Measurements from ENCODE around the gene UHMK1. TPM values are rescaled to one million over a fixed set of nuclear protein-coding genes. Genes with fewer than 3 reads are reported as not detected.
A peak's percentile ranks its signal among the peaks of the same experiment; 100 is the strongest.
"Not testable (repeated sequence)": the region's sequence is repeated elsewhere in the genome, so short reads cannot be mapped to it uniquely, and the experiment has no call there.

The UHMK1 gene
- total RNA-seq, 2 donors from 2014 or later: 45.6 to 51.8 TPM

DNA sequence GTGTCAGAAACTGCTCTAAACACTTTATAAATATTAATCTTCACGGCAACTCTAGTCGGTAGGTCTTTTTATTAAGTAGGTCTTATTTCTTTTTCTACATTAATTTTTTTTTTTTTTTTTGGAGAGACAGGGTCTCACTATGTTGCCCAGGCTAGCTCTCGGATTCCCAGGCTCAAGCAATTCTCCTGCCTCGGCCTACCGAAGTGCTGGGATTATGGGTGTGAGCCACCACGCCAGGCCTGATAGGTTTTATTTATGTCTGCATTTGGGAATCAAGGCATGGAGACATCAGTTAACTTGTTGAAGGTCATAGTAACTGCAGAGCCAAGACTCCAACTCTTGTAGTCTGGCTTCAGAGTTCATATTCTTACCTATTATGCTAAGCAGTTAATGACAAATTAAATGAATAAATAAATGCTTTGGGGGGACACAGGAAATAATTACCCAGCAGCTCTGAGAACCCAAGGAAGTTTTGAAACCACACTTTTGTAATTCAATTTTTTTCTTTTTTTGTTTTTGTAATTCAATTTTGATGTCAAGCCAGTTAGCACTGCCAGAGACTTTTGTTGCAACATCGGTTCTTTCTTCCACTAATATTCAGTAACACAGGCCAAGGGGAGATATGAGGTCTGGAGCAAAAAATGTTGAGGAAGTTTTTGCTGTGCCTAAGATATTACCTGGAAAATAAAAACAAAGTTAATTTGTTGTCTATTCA is 54.5 kb downstream of the UHMK1 start:
- Mint-ChIP-seq H3K27ac (no peak overlapping the region), H3K9me3 (no peaks in the 10 kb centered on the region), H3K36me3 (no peaks in the 10 kb centered on the region)
- ATAC-seq: no peak
- no peak for DNase-seq (ENCODE audit: low spot score in 2 of 2)

DNA sequence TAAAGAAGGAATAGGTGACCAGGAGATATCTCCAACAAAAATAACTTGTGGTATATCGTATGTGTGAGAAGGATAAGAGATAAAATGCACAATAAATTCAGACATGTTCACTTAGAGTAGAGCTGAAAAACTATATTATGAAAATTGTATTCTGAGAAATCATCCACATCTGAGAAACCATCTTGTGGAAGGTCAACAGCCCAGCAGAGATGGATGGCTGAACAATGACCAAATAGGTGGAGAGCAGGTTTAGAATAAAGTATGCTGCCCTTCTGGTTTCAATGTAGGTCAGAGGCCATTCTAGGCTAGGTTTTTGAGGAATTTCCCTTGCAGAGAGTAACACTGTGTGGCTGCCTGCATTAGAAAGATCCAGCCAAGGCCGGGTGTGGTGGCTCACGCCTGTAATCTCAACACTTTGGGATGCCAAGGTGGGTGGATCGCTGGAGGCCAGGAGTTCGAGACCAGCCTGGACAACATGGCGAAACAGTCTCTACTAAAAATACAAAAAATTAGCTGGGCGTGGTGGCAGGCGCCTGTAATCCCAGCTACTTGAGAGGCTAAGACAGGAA is 55.1 kb downstream of the UHMK1 start:
- DNase-seq (ENCODE audit: low spot score in 2 of 2): no peak
- no peak for ATAC-seq
- Mint-ChIP-seq H3K36me3 (no peaks in the 10 kb centered on the region), H3K27ac (no peak overlapping the region), H3K9me3 (no peaks in the 10 kb centered on the region)

DNA sequence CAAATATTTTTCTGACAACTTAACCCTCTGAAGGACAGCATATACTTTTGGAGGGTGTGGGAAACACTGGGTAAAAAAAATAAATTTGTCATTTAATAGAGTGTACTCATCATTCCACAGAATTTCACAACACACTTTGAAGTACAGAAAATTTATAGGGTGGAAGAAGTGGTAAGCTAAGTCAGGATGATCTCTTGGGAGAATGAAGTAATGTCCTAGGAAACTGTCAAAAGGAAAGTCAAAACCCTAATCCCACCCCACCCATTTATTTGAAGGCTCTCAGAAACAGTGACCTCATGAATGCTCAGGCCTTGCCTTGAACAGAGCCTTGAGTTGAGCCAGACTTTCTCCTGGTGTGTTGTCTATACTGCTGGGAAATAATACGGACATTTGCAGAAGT is 56.6 kb downstream of the UHMK1 start:
- Mint-ChIP-seq H3K36me3 (no peaks in the 10 kb centered on the region), H3K27ac (no peak overlapping the region), H3K9me3 (no peaks in the 10 kb centered on the region)
- no peak for ATAC-seq
- no peak for DNase-seq (ENCODE audit: low spot score in 2 of 2)

DNA sequence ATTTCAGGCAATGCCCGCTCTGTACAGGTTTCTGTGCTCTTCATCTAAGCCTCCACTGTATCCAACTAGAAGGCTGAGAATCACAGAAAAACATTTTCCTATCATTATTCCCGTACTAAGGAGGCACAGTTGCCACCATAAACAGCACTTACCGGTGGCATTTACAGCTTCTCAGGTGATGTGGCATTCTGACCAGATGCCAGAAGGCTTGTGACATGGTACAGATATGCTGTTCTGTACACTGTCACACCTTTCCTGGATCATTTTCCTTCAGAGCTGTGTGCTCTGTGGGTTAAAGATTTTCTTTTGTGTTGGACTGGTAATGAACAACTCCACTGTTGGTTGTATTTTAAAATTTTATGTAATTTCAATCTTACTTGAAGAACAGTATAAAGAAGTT is 59.9 kb downstream of the UHMK1 start:
- no peak overlapping the region for H3K27ac Mint-ChIP-seq
- no peaks in the 10 kb centered on the region for H3K9me3 Mint-ChIP-seq
- ATAC-seq (no peak), DNase-seq (ENCODE audit: low spot score in 2 of 2) (no peak)
- peaks cover 0 to 7% of the 10 kb centered on the region in 2 donors for H3K36me3 Mint-ChIP-seq

DNA sequence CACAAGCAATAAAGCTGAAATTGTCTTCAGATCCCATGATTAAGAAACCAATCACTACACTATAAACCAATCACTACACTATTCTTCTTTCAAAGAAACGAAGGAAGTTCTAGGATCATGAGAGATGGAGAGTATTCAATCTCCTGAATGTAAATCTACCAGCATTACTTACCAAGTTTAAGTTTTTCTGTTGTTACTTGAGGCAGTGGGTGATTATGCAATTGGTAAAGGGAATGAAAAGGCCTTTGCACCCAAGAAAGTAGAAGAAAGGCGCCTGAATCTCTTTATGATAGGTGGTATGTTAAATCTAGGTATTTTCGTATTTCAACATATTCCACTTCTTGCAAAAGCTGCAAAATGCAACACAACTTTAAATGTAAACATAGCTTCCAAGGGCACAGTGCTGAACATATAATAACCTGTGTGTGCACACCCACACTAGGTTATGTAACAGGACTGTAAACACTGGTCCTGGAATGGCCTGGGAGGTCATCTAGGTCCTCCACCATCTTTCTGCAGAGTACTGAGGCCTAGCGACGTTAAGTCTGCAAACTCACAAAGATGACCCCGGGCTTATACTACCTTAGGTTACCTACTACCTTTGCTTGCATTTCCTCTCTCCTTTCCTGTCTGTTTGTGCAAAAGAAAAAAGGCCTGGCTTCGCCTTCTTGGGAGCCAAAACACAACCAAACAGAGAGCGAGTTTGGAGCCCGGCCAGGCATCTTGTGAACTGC is 62.9 kb downstream of the UHMK1 start:
- ATAC-seq (no peak), DNase-seq (ENCODE audit: low spot score in 2 of 2) (no peak)
- peak overlapping the region; percentile 84 to 91 for H3K27ac Mint-ChIP-seq
- no peaks in the 10 kb centered on the region for H3K9me3 Mint-ChIP-seq
- H3K36me3 Mint-ChIP-seq: peaks cover 0 to 9% of the 10 kb centered on the region in 2 donors

DNA sequence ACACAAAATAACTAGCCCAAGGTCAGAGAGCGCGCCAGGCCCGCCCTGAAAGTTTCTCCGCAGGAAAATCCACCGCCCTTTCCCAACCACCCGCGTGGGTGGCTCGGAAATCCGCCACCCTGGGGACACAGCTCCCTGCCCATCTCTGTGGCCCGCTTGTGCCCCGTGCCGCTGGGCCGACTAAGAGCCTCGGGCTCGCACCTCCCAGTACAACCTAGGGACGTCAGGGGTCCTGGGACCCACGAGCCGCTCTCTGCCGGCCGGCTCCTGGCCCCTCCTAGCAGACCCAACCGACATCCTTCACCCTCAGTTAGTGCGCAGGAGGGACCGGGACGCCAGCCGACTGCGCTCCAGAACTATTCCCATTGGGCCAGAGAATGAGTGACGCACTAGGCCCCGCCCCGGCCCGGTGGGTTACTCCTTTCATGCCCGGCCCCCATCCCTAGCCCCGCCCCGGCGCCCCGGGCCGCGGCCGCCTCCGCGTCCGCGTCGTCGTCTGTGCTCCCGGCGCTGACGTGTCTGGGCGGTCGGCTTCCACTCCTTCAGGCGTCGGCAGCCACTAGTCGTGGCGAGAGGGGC is 63.5 kb downstream of the UHMK1 start:
- no peaks in the 10 kb centered on the region for H3K9me3 Mint-ChIP-seq
- ATAC-seq: peak; percentile 93 to 97
- peak; percentile 97 for DNase-seq (ENCODE audit: low spot score in 2 of 2)
- peaks cover 0 to 9% of the 10 kb centered on the region in 2 donors for H3K36me3 Mint-ChIP-seq
- peak overlapping the region; percentile 84 to 91 for H3K27ac Mint-ChIP-seq

DNA sequence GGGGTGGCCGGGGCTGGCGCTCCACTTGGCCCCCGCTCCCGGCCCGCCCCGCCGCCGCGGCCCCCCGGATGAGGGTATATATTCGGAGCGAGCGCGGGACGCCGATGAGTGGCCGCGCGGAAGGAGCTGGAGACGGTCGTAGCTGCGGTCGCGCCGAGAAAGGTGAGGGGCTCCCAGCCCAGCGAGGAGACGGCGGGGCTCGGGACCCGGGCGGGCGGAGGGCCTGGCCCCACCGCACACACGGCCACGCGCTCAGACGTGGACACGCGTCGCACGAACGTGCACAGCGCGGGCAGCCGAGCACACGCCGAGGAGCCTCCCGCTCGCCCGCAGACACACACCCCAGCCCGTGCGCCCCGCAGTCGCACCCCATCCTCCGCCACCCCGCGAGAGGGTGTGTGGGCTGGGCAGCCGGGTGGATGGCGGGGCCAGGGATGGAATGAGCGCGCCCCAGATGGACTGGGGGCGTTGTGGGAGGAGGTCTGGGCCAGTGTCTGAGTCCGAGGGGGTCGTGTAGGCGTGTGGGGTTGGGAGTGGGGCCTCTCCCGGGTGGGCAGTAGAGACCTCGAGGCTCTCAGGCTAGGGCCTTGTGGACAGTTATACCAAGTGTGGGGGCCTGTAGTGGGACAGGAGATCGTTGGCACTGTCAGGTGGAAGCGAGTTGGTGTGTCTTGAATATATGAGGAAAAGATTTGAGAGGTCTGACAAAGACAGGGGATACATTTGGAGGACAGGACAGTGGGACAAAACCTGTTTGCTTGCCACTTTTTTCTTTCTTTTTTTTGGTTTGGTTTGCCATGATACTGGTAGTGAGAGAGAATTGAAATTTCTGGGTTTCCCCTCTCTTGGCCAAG is 64.2 kb downstream of the UHMK1 start, which contains the start of gene UAP1:
Gene UAP1, plus strand, starts transcription at position 107 of the 854 bp plus-strand sequence. CDS start 4,347 bp downstream, outside the sequence.
- H3K9me3 Mint-ChIP-seq: no peaks in the 10 kb centered on the region
- ATAC-seq (peak; percentile 46 to 47), DNase-seq (ENCODE audit: low spot score in 2 of 2) (no peak)
- H3K27ac Mint-ChIP-seq: peak within 1 kb of the TSS; percentile 84 to 91
- H3K36me3 Mint-ChIP-seq: peaks cover 0 to 12% of the 10 kb centered on the region in 2 donors

DNA sequence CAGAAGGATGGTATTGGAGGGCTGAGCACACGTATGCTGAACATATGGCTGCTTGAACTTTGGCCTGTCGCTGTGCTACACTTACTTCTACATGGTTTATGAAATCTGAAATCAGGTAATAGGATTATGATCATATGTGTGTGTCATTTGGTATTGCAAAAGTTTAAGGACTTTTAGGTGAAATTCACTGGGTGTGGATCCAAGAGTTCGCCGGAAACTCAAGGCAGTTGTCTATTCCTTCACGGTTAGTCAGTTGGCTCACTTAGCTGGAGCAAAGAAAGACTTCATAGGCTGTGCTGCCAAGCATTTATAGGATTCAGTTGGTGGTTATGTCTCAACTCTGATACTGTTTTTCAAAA is 64.8 kb downstream of the UHMK1 start:
- DNase-seq (ENCODE audit: low spot score in 2 of 2) (no peak), ATAC-seq (no peak)
- Mint-ChIP-seq H3K27ac (peak overlapping the region; percentile 51 to 91), H3K36me3 (peaks cover 0 to 17% of the 10 kb centered on the region in 2 donors), H3K9me3 (no peaks in the 10 kb centered on the region)

DNA sequence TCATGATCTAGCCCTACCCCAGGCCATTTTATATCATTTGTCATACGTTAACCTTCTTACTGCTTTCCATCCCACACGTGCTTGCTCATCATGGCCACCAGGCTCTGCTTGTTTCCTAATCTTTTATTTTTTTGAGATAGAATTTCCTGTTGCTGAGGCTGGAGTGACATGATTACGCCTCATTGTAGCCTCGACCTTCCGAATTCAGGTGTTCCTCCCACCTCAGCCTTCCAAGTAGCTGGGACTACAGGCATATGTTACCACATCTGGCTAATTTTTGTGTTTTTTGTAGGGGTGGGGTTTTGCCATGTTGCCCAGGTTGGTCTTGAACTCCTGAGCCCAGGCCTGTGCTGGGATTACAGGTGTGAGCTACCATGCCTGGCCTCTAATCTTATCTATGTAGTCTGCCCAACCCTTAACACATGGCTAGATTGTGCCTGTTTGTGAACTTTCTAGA is 67.2 kb downstream of the UHMK1 start:
- ATAC-seq (no peak), DNase-seq (ENCODE audit: low spot score in 2 of 2) (no peak)
- Mint-ChIP-seq H3K9me3 (no peaks in the 10 kb centered on the region), H3K27ac (no peak overlapping the region), H3K36me3 (peaks cover 7 to 31% of the 10 kb centered on the region in 2 donors)

DNA sequence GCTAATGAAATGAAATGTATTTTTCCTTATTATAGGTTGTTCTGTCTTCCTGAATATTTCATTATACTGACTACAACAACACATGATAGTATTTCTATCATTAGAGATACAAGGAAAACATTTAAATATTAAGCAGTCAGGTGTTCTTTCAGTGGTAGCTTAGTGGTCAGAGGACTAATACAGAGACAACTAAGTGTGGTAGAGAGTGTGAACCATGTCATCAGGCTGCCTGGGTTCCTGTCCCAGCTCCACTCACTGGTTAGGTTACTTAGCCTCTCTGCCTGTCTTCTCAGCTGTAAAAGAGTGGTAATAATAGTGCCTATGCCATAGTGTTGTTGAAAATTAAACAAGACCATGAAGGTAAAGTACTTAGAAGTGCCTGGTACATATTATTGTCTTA is 67.8 kb downstream of the UHMK1 start:
- DNase-seq (ENCODE audit: low spot score in 2 of 2) (no peak), ATAC-seq (no peak)
- Mint-ChIP-seq H3K36me3 (peaks cover 7 to 31% of the 10 kb centered on the region in 2 donors), H3K27ac (no peak overlapping the region), H3K9me3 (no peaks in the 10 kb centered on the region)

DNA sequence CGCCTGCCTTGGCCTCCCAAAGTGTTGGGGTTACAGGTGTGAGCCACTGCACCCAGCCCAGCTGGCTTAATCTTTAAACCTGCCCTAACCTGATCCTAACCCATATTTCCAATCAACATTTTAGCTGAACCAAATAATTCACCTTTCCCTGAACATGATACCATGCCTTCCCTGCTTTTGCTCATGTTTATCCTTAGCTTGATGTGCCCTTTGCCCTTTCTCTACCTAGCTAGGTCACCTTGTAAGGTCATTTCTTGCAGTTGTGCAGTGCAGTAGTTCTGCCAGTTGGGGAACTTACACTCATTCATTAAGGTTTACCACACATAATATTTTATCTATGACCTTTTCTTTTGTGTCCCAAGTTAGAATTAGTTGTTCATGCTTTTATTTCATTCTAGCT is 69.3 kb downstream of the UHMK1 start:
- peaks cover 7 to 31% of the 10 kb centered on the region in 2 donors for H3K36me3 Mint-ChIP-seq
- DNase-seq (ENCODE audit: low spot score in 2 of 2) (no peak), ATAC-seq (no peak)
- H3K27ac Mint-ChIP-seq: no peak overlapping the region
- no peaks in the 10 kb centered on the region for H3K9me3 Mint-ChIP-seq

DNA sequence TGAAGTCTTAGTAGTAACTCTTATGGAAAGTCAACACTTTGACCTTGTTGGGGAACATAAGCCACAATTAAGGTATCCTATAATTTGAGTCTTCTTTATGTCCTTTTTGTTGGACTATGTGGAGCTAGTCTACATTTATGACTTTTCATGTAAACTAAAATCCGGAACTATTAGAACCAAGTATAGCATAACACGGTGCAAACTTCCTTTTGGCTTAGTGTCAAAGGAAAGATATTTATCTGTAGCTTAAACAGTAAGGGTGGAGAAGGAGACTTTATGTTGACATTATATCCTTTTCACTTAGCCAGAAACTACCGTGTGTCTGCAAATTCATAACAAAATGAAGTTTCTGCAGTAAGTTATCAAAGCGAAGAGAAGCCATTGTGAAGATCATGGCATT is 71.2 kb downstream of the UHMK1 start:
- Mint-ChIP-seq H3K27ac (peak overlapping the region in 1 of 2 donors; percentile 19), H3K9me3 (no peaks in the 10 kb centered on the region), H3K36me3 (peaks cover 7 to 22% of the 10 kb centered on the region in 2 donors)
- DNase-seq (ENCODE audit: low spot score in 2 of 2): no peak
- no peak for ATAC-seq

DNA sequence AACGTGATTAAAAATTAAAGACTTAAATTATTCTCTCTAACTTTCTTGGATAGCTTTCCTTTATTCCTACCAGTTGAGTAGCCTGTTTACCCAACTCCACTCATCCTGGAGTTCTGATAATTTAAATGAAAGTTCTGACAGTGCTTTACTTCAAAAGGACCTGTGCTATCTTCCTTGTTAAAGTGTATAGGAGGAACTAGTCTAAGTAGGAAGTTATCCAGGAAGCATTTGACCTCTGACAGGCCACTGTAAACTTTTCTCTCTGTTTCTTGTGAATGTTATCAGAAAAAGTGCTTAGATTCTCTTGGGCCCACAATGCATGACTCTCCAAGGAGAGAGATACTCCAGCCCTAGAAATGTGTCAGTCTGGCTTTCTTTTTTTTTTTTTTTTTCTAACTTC is 73.1 kb downstream of the UHMK1 start:
- no peak for DNase-seq (ENCODE audit: low spot score in 2 of 2)
- Mint-ChIP-seq H3K9me3 (no peaks in the 10 kb centered on the region), H3K27ac (no peak overlapping the region), H3K36me3 (peaks cover 7 to 22% of the 10 kb centered on the region in 2 donors)
- ATAC-seq: no peak

DNA sequence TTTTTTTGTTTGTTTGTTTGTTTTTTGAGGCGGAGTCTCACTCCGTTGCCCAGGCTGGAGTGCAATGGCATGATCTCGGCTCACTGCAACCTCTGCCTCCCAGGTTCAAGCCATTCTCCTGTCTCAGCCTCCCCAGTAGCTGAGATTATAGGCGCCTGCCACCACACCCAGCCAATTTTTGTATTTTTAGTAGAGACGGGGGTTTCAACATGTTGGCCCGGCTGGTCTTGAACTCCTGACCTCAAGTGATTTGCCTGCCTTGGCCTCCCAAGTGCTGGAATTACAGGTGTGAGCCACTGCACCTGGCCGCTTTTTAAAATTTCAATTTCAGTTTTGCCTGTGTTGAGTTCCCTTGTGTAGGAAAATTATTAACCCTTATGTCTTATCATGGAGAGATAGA is 73.5 kb downstream of the UHMK1 start:
- not testable (repeated sequence) for ATAC-seq; DNase-seq (ENCODE audit: low spot score in 2 of 2); H3K9me3 Mint-ChIP-seq; H3K27ac Mint-ChIP-seq
- H3K36me3 Mint-ChIP-seq: peaks cover 7 to 22% of the 10 kb centered on the region in 2 donors

DNA sequence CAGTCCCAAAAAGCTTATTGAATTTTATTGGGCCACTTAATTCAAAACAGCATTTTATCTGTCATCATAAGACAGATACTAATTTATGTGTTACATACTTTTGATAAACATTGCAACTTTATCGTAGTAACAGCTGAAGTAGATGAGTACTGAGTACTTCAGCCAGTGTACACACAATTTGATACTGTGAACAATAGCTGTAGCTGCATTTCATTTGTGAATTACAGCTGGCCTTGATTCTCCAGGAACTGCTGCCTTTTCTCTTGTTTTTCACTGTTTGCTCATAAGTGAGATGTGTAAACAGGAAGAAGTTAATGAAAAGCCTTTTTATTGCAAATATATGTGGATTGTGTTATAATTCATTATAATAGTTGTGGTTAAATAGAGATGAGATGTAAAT is 74.1 kb downstream of the UHMK1 start:
- no peaks in the 10 kb centered on the region for H3K9me3 Mint-ChIP-seq
- ATAC-seq: no peak

DNA sequence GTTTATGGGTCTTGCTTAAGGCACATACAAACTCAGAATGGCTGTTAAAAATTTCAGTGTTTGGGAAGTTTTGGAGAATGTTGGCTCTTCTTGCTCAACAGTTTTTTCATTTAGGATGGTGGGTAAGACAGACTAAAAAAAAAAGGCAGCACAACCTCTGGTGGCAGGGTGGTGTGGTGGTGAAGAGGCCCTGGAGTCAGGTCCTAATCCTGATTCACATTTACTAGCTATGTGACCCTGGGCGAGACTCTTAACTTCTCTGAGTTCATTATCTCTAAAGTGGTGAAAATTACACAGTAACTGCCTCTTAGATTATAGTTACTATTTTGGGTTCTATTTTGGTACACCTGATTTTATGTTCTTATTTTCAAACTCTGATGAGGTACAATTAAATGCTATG is 75.5 kb downstream of the UHMK1 start:
- Mint-ChIP-seq H3K9me3 (no peaks in the 10 kb centered on the region), H3K27ac (no peak overlapping the region), H3K36me3 (peaks cover 10 to 12% of the 10 kb centered on the region in 2 donors)
- no peak for ATAC-seq
- DNase-seq (ENCODE audit: low spot score in 2 of 2): no peak

More for the DNA sequence above, 74.1 kb downstream of the UHMK1 start:
- peaks cover 7 to 21% of the 10 kb centered on the region in 2 donors for H3K36me3 Mint-ChIP-seq
- no peak overlapping the region for H3K27ac Mint-ChIP-seq
- no peak for DNase-seq (ENCODE audit: low spot score in 2 of 2)
